GM12878 (cell line): ENCODE results near the gene EIF4B. TPM values are rescaled to one million over a fixed set of nuclear protein-coding genes. Genes with fewer than 3 reads are reported as not detected.

Source experiments
- ATAC-seq: fragments of 200-7000 bp; cut with Tn5 transposase; 3 replicates; pipeline ENCODE4 v1.9.1; 2020; ENCODE audit warnings: mild to moderate bottlenecking, moderate library complexity
- BruUV-seq: library from RNA; stranded (reverse); fragments of 400-500 nt; replicated peaks from 2 replicates; lab custom pipeline; 2021; lab: Mats Ljungman, UMichigan
- CTCF ChIA-PET: fragments of 300-600 bp; sonication (Branson Sonifier 250); formaldehyde crosslinking; extraction: SDS; loops from one replicate; lab custom pipeline; 2021; ENCODE audit warnings: inconsistent platforms; lab: Yijun Ruan, JAX
- POLR2A ChIA-PET: fragments of 350-600 bp; formaldehyde crosslinking; extraction: SDS; loops from one replicate; lab custom pipeline; 2021; ENCODE audit warnings: inconsistent platforms; lab: Charles Lee
- RAD21 ChIA-PET: fragments of 300-600 bp; sonication (Branson Sonifier 250); formaldehyde crosslinking; loops from one replicate; lab custom pipeline; 2023; ENCODE audit warnings: antibody characterized with exemption; ENCODE audit not compliant: unreplicated experiment; lab: Charles Lee
- SMC1A ChIA-PET: fragments of 300-600 bp; sonication (Branson Sonifier 250); formaldehyde crosslinking; loops from one replicate; lab custom pipeline; 2023; ENCODE audit not compliant: unreplicated experiment, uncharacterized antibody; lab: Charles Lee
- DNase-seq: peaks from one replicate; pipeline ENCODE4 v3.0.0-alpha.2; 2011; ENCODE audit warnings: low read depth, low spot score
- FAIRE-seq: peaks from 3 replicates; lab custom pipeline; 2011; peaks lifted over from hg19 to GRCh38; lab: Jason Lieb, UNC
- H2AFZ ChIP-seq: 2 replicates; pipeline ENCODE4 v1.6.0; 2011; ENCODE audit warnings: low read depth, low read length, control low read depth; ENCODE audit not compliant: control insufficient read depth
- H3K27ac ChIP-seq: 2 replicates; pipeline ENCODE4 v1.5.1; 2011; ENCODE audit warnings: control low read depth; ENCODE audit not compliant: control insufficient read depth, insufficient read depth
- H3K27me3 ChIP-seq, 2 experiments: replicated peaks in 1 of 2; 2 replicates each; pipeline versions ENCODE4 v1.6.0 to v1.6.1; 2011; ENCODE audit warnings: low read length in 1 of 2; ENCODE audit not compliant: control insufficient read depth in 2 of 2, insufficient read depth in 2 of 2
- H3K36me3 ChIP-seq, 2 experiments: 2 replicates each; pipeline ENCODE4 v1.5.1; 2011; ENCODE audit warnings: low read length in 1 of 2; ENCODE audit not compliant: control insufficient read depth in 2 of 2, insufficient read depth in 2 of 2
- H3K4me1 ChIP-seq: 2 replicates; pipeline ENCODE4 v1.6.1; 2011; ENCODE audit warnings: mild to moderate bottlenecking, low read length, moderate library complexity, mixed read lengths; ENCODE audit not compliant: control insufficient read depth, insufficient read depth
- H3K4me2 ChIP-seq: 2 replicates; pipeline ENCODE4 v1.6.0; 2011; ENCODE audit warnings: control low read depth; ENCODE audit not compliant: control insufficient read depth, insufficient read depth
- H3K4me3 ChIP-seq: fragments of 200-600 bp; sonication (generic); 2 replicates; pipeline ENCODE4 v1.5.1; 2016
- H3K79me2 ChIP-seq: 2 replicates; pipeline ENCODE4 v1.6.0; 2011; ENCODE audit warnings: low read length; ENCODE audit not compliant: control insufficient read depth, insufficient read depth
- H3K9ac ChIP-seq: 2 replicates; pipeline ENCODE4 v1.8.0; 2011; ENCODE audit warnings: low read length, control low read depth, mixed read lengths; ENCODE audit not compliant: control insufficient read depth, insufficient read depth
- H3K9me3 ChIP-seq: replicated peaks from 3 replicates; pipeline ENCODE4 v1.5.1; 2011; ENCODE audit warnings: mild to moderate bottlenecking, low read length; ENCODE audit not compliant: control insufficient read depth, insufficient read depth
- H4K20me1 ChIP-seq: 2 replicates; pipeline ENCODE4 v1.6.0; 2011; ENCODE audit not compliant: control insufficient read depth, insufficient read depth
- BHLHE40 ChIP-seq, 2 experiments: fragments of 450-650 bp in 1 of 2; IDR thresholded peaks; 2 replicates each; pipeline ENCODE4 v1.6.1; 2011 to 2017; ENCODE audit warnings: low read depth in 2 of 2, borderline replicate concordance in 1 of 2, improper control_type of control experiment in 1 of 2, low read length in 1 of 2, mild to moderate bottlenecking in 1 of 2
- BRCA1 ChIP-seq: IDR thresholded peaks from 2 replicates; pipeline ENCODE4 v1.6.1; 2011; ENCODE audit warnings: low read depth, low read length, improper control_type of control experiment
- ESRRA ChIP-seq: IDR thresholded peaks from 2 replicates; pipeline ENCODE4 v1.6.1; 2012; ENCODE audit warnings: mild to moderate bottlenecking, low read length, improper control_type of control experiment
- HCFC1 ChIP-seq: fragments of 150-350 bp; IDR thresholded peaks from 2 replicates; pipeline ENCODE4 v1.6.1; 2014; ENCODE audit warnings: low read length
- LARP7 ChIP-seq: fragments of 450-650 bp; IDR thresholded peaks from 2 replicates; pipeline ENCODE4 v1.6.1; 2017; ENCODE audit warnings: mild to moderate bottlenecking
- MYC ChIP-seq: IDR thresholded peaks from 2 replicates; pipeline ENCODE4 v1.6.1; 2011; ENCODE audit warnings: mild to moderate bottlenecking, low read length, moderate library complexity, inconsistent platforms; ENCODE audit not compliant: insufficient read depth, insufficient replicate concordance, insufficient read length, severe bottlenecking
- NR2C1 ChIP-seq: fragments of 450-650 bp; IDR thresholded peaks from 2 replicates; pipeline ENCODE4 v1.6.1; 2017; ENCODE audit warnings: antibody characterized with exemption, mild to moderate bottlenecking, moderate library complexity
- PML ChIP-seq: IDR thresholded peaks from 2 replicates; pipeline ENCODE4 v1.6.1; 2012; ENCODE audit warnings: low read length, inconsistent platforms
- RAD51 ChIP-seq: fragments of 450-650 bp; IDR thresholded peaks from 2 replicates; pipeline ENCODE4 v1.6.1; 2016; ENCODE audit warnings: moderate library complexity, mild to moderate bottlenecking, inconsistent platforms
- SMAD1 ChIP-seq: fragments of 450-650 bp; IDR thresholded peaks from 2 replicates; pipeline ENCODE4 v1.6.1; 2018; ENCODE audit warnings: mild to moderate bottlenecking, low read depth; ENCODE audit not compliant: partially characterized antibody
- SUPT20H ChIP-seq: IDR thresholded peaks from 2 replicates; pipeline ENCODE4 v1.6.1; 2011; ENCODE audit warnings: low read depth, mild to moderate bottlenecking, low read length, moderate library complexity, borderline replicate concordance; ENCODE audit not compliant: control insufficient read depth
- TCF7 ChIP-seq: IDR thresholded peaks from 2 replicates; pipeline ENCODE4 v1.6.1; 2014; ENCODE audit warnings: antibody characterized with exemption, borderline replicate concordance
- ZNF207 ChIP-seq: fragments of 450-650 bp; IDR thresholded peaks from 2 replicates; pipeline ENCODE4 v1.6.1; 2014; ENCODE audit warnings: antibody characterized with exemption, mild to moderate bottlenecking, borderline replicate concordance
- ZSCAN29 ChIP-seq: fragments of 450-650 bp; IDR thresholded peaks from 2 replicates; pipeline ENCODE4 v1.6.1; 2017; ENCODE audit warnings: mild to moderate bottlenecking, moderate library complexity
- WGBS: methylation state at CpG from one replicate; pipeline ENCODE4 v1.1.6; 2016; ENCODE audit warnings: low lambda C conversion rate; ENCODE audit not compliant: insufficient replicate concordance, insufficient coverage; ENCODE audit errors: missing lambda C conversion rate; 5-methylcytosine and 5-hydroxymethylcytosine counted together
- in situ Hi-C: fragments of 300-500 bp; cut with MboI; formaldehyde crosslinking; loops from 9 replicates; pipeline ENCODE4 v1.14.3; 2018; ENCODE audit warnings: mixed read lengths
- intact Hi-C: fragments of 100-400 bp; cut with micrococcal nuclease; formaldehyde crosslinking; loops from one replicate; pipeline ENCODE4 v1.14.2; 2022; ENCODE audit not compliant: unreplicated experiment
- polyA plus RNA-seq, 11 experiments: library from polyadenylated mRNA; depleted of rRNA in 4 of 11; unstranded in 6 of 11; stranded (reverse) in 5 of 11; fragments of >200 nt; fragmentation: Nextera tagmentation in 4 of 11; fragmentation: Illumina TruSeq in 1 of 11; extraction: Ambion mirVana in 4 of 11; extraction: Trizol in 1 of 11; gene quantifications; 1 replicate in 1 of 11; 2 replicates in 10 of 11; pipeline versions ENCODE4 v1.2.1 to v1.2.3, GENCODE V29; 2011 to 2016; ENCODE audit warnings: inconsistent platforms in 2 of 11, missing spikeins in 2 of 11, low read depth in 1 of 11
- total RNA-seq, 4 experiments: library from RNA; depleted of rRNA in 3 of 4; stranded (reverse); fragments of >200 nt in 3 of 4; fragmentation: Illumina TruSeq in 1 of 4; extraction: Trizol in 1 of 4; gene quantifications; 2 replicates each; pipeline versions ENCODE4 v1.2.1 to v1.2.3, GENCODE V29; 2013 to 2021
- TF ChIP-seq, protein P1 (sequence below): fragments of 150-350 bp; IDR thresholded peaks from 2 replicates; pipeline ENCODE4 v1.6.1; 2014; ENCODE audit warnings: mild to moderate bottlenecking, low read depth, low read length
- TF ChIP-seq, protein P2 (sequence below): fragments of 450-650 bp; formaldehyde crosslinking; IDR thresholded peaks from 2 replicates; pipeline ENCODE4 v1.4.0; 2022; ENCODE audit warnings: mild to moderate bottlenecking, moderate library complexity
- TF ChIP-seq, protein P3 (sequence below): fragments of 450-650 bp; IDR thresholded peaks from 2 replicates; pipeline ENCODE4 v1.6.1; 2017; ENCODE audit warnings: borderline replicate concordance

EIF4B gene
- total and polyA plus RNA-seq, 10 of the 15 experiments (the other 5 are each of a cell fraction or from before 2014, with no cell fraction given) = 123 to 752 (median 431) TPM

DNA sequence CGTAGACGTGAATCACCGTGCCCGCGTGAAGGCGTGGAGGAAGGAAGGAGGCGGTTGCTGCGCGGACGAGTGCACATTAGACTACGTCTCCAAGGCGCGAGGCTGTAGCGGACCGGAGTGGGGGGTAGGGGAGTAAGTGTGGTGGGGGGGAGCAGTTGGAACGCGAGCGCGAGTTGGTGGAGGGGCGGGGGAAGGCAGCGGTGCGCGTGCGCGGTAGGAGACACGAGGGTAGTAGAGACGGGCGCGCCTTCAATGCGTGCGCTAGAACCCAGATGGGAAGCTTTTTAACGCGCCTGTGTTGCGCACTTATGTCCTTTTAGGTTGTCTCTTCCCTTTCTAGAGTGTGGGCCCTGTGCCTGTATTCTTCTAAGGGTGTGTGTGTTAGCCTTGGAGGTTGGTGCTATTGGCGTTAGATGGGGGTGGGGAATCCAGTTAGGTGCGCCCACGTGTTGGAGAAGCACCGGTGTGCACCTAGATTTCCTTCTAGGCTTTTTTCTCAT, 604 bp downstream of the EIF4B start:
- H3K4me2 ChIP-seq = peak overlapping the region; percentile 84
- peak overlapping the region; percentile 97 for H3K9ac ChIP-seq
- H3K9me3 ChIP-seq = no peaks in the 10 kb centered on the region
- H2AFZ ChIP-seq = peak overlapping the region; percentile 74
- H3K4me1 ChIP-seq = peaks cover 2% of the 10 kb centered on the region; the same call in 1 of the 2 replicates
- H3K36me3 ChIP-seq = peaks cover 0 to 8% of the 10 kb centered on the region in 2 experiments; a peak in 2 of 4 replicates
- peak overlapping the region; percentile 95 for H3K27ac ChIP-seq
- intact Hi-C loops (loop anchor here (2.0 kb wide), 1 partner anchor 72 kb away; the partner anchor contains the start of gene SPRYD3), in situ Hi-C loops (no loop called here)
- peak overlapping the region; percentile 87 for H3K4me3 ChIP-seq
- BruUV-seq = TSS peak; percentile 68
- ChIA-PET POLR2A (interaction anchor here (0.6 to 2.0 kb wide), 9 partner anchors 11 to 963 kb away, joined by 3 to 12 read pairs (median 3); partner anchors contain the start of gene SPRYD3), SMC1A (interaction anchor here (0.6 to 1.7 kb wide), 4 partner anchors 13 to 22 kb away, joined by 3 to 6 read pairs (median 4); no protein-coding TSS in a partner anchor), CTCF (interaction anchor here (0.6 to 3.6 kb wide), 7 partner anchors 24 to 133 kb away, joined by 3 to 14 read pairs (median 4); no protein-coding TSS in a partner anchor), RAD21 (interaction anchor here (0.6 to 1.4 kb wide), 5 partner anchors 92 to 1553 kb away, joined by 3 to 5 read pairs (median 3); no protein-coding TSS in a partner anchor)
- WGBS = 1% methylated on average over 38 of the region's 38 CpGs
- no peaks in the 10 kb centered on the region for H3K27me3 ChIP-seq
- FAIRE-seq (no peak), DNase-seq (peak; percentile 32), ATAC-seq (peak; percentile 70)
- H4K20me1 ChIP-seq = peaks cover 5% of the 10 kb centered on the region; the same call in 1 of the 2 replicates
- H3K79me2 ChIP-seq = peaks cover 62% of the 10 kb centered on the region
- no peak for TF ChIP-seq RAD51
- TF ChIP-seq, protein P1, sequence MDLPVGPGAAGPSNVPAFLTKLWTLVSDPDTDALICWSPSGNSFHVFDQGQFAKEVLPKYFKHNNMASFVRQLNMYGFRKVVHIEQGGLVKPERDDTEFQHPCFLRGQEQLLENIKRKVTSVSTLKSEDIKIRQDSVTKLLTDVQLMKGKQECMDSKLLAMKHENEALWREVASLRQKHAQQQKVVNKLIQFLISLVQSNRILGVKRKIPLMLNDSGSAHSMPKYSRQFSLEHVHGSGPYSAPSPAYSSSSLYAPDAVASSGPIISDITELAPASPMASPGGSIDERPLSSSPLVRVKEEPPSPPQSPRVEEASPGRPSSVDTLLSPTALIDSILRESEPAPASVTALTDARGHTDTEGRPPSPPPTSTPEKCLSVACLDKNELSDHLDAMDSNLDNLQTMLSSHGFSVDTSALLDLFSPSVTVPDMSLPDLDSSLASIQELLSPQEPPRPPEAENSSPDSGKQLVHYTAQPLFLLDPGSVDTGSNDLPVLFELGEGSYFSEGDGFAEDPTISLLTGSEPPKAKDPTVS = no peak
- no peak for TF ChIP-seq TCF7
- no peak for TF ChIP-seq BHLHE40 (IDR thresholded peaks at IDR 0.05; ENCODE audit: borderline replicate concordance in 1 of 2, low read depth in 2 of 2, low read length in 1 of 2)
- no peak for TF ChIP-seq BRCA1
- peak; percentile 97 for TF ChIP-seq MYC
- no peak for TF ChIP-seq ZSCAN29
- 0 out of 2 replicates have a peak, but pooled peaks have one; percentile 8 for TF ChIP-seq ZNF207
- TF ChIP-seq, protein P2, sequence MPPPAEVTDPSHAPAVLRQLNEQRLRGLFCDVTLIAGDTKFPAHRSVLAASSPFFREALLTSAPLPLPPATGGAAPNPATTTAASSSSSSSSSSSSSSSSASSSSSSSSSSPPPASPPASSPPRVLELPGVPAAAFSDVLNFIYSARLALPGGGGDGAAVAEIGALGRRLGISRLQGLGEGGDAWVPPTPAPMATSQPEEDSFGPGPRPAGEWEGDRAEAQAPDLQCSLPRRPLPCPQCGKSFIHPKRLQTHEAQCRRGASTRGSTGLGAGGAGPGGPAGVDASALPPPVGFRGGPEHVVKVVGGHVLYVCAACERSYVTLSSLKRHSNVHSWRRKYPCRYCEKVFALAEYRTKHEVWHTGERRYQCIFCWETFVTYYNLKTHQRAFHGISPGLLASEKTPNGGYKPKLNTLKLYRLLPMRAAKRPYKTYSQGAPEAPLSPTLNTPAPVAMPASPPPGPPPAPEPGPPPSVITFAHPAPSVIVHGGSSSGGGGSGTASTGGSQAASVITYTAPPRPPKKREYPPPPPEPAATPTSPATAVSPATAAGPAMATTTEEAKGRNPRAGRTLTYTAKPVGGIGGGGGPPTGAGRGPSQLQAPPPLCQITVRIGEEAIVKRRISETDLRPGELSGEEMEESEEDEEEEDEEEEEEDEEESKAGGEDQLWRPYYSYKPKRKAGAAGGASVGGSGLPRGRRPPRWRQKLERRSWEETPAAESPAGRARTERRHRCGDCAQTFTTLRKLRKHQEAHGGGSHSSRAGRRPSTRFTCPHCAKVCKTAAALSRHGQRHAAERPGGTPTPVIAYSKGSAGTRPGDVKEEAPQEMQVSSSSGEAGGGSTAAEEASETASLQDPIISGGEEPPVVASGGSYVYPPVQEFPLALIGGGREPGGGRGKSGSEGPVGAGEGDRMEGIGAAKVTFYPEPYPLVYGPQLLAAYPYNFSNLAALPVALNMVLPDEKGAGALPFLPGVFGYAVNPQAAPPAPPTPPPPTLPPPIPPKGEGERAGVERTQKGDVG (CRISPR knock-in tag) = no peak
- TF ChIP-seq LARP7 = no peak; the same call in 1 of the 2 replicates
- TF ChIP-seq NR2C1 = no peak
- TF ChIP-seq PML = no peak
- TF ChIP-seq HCFC1 = no peak
- TF ChIP-seq SUPT20H = no peak
- TF ChIP-seq, protein P3, sequence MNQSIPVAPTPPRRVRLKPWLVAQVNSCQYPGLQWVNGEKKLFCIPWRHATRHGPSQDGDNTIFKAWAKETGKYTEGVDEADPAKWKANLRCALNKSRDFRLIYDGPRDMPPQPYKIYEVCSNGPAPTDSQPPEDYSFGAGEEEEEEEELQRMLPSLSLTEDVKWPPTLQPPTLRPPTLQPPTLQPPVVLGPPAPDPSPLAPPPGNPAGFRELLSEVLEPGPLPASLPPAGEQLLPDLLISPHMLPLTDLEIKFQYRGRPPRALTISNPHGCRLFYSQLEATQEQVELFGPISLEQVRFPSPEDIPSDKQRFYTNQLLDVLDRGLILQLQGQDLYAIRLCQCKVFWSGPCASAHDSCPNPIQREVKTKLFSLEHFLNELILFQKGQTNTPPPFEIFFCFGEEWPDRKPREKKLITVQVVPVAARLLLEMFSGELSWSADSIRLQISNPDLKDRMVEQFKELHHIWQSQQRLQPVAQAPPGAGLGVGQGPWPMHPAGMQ = no peak
- TF ChIP-seq ESRRA = no peak
- no peak for TF ChIP-seq SMAD1
